ENCODE measurements around the gene POLR3B. TPM values are rescaled to one million over a fixed set of nuclear protein-coding genes. Genes with fewer than 3 reads are reported as not detected.

POLR3B gene
- total and polyA plus RNA-seq, 2 of the 8 experiments (the other 6 are each of a cell fraction or from before 2014, with no cell fraction given): 5.0 to 13.2 TPM

DNA sequence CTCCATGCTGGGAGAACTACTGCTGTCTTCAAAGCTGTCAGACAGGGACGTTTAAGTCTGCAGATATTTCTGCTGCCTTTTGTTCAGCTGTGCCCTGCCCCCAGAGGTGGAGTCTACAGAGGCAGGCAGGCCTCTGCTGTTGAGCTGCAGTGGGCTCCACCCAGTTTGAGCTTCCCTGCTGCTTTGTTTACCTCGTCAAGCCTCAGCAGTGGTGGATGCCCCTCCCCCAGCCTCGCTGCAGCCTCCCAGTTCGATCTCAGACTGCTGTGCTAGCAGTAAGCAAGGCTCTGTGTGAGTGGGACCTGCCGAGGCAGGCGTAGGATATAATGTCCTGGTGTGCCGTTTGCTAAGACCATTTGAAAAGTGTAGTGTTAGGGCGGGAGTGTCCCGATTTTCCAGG, 193.9 kb downstream of the POLR3B start:
- DNase-seq (ENCODE audit: low read depth in 1 of 2, low spot score in 2 of 2): no peak
- no peak overlapping the region for H3K4me3 ChIP-seq (ENCODE audit: extremely low read depth in 1 of 4, insufficient read depth in 2 of 4, low read depth in 3 of 4, low read length in 4 of 4)
- POLR2A ChIA-PET (ENCODE audit: partially characterized antibody): no interaction called here

More for the DNA sequence above, 193.9 kb downstream of the POLR3B start:
- H2AK5ac ChIP-seq (ENCODE audit: low read depth, low read length): no peak overlapping the region
- H3K9ac ChIP-seq (replicated peaks in 1 of 4; ENCODE audit: extremely low read depth in 1 of 4, low read depth in 3 of 4, low read length in 3 of 4): no peak overlapping the region
- no peaks in the 10 kb centered on the region for H3K23me2 ChIP-seq (ENCODE audit: low read depth, low read length)
- no peak for FAIRE-seq
- H3K4me1 ChIP-seq (replicated peaks in 1 of 4; ENCODE audit: control insufficient read depth in 3 of 4, insufficient read depth in 4 of 4, low read length in 3 of 4): no peaks in the 10 kb centered on the region
- H3K27me3 ChIP-seq (replicated peaks in 1 of 4; ENCODE audit: control insufficient read depth in 3 of 4, extremely low read depth in 1 of 4, insufficient read depth in 3 of 4, low read length in 3 of 4): no peaks in the 10 kb centered on the region
- H4K8ac ChIP-seq (ENCODE audit: extremely low read depth, insufficient read depth, low read length): no peak overlapping the region
- H3K9me3 ChIP-seq (ENCODE audit: insufficient read depth in 2 of 2, low read depth in 1 of 2, low read length in 1 of 2): peaks cover 16 to 20% of the 10 kb centered on the region in 2 experiments
- no peak overlapping the region for H3K27ac ChIP-seq (ENCODE audit: low read depth, low read length)
- no peaks in the 10 kb centered on the region for H3K79me1 ChIP-seq (ENCODE audit: low read depth, low read length)
- H2AFZ ChIP-seq (ENCODE audit: low read length): no peak overlapping the region
- no peaks in the 10 kb centered on the region for H4K20me1 ChIP-seq (replicated peaks in 1 of 2; ENCODE audit: control insufficient read depth in 1 of 2, insufficient read depth in 2 of 2, low read length in 2 of 2)
- no peak overlapping the region for H3K14ac ChIP-seq (ENCODE audit: insufficient read length)
- no peak overlapping the region for H2BK20ac ChIP-seq (ENCODE audit: low read length)
- no peak overlapping the region for H2BK12ac ChIP-seq (ENCODE audit: low read depth, low read length)
- H3K23ac ChIP-seq (ENCODE audit: insufficient read length): no peak overlapping the region
- H4K5ac ChIP-seq (ENCODE audit: insufficient read length, low read depth, low read length): no peak overlapping the region
- no peak overlapping the region for H2BK120ac ChIP-seq (replicated peaks; ENCODE audit: low read depth, low read length)
- no peak overlapping the region for H3K4me2 ChIP-seq (ENCODE audit: insufficient read depth in 1 of 2, low read depth in 2 of 2, low read length in 2 of 2)
- CTCF ChIA-PET (ENCODE audit: partially characterized antibody): interaction anchor here (0.5 to 0.6 kb wide), 2 partner anchors 166 to 1353 kb away, joined by 3 to 4 read pairs; no protein-coding TSS in a partner anchor
- H2BK15ac ChIP-seq (ENCODE audit: low read length): no peak overlapping the region
- H2BK5ac ChIP-seq (ENCODE audit: low read depth, low read length): no peak overlapping the region
- no peak overlapping the region for H3K18ac ChIP-seq (ENCODE audit: extremely low read depth, low read length)
- 83% methylated on average over 9 of the region's 9 CpGs; no CpG with 5 or more reads in 1 of the 2 experiments for WGBS, 2 experiments (ENCODE audit: extremely low coverage in 1 of 2, insufficient coverage in 1 of 2, insufficient read length in 1 of 2, insufficient replicate concordance in 2 of 2, low coverage in 1 of 2, low lambda C conversion rate in 2 of 2, missing lambda C conversion rate in 1 of 2)
- no peak overlapping the region for H3K56ac ChIP-seq (replicated peaks; ENCODE audit: insufficient read length, low read depth, low read length)
- no peak for TF ChIP-seq POLR2AphosphoS5 (IDR thresholded peaks at IDR 0.05; ENCODE audit: low read depth, low read length)
- no peak for TF ChIP-seq GABPA (IDR thresholded peaks at IDR 0.05; ENCODE audit: borderline replicate concordance, insufficient read depth, low read length)
- TF ChIP-seq, protein P1, sequence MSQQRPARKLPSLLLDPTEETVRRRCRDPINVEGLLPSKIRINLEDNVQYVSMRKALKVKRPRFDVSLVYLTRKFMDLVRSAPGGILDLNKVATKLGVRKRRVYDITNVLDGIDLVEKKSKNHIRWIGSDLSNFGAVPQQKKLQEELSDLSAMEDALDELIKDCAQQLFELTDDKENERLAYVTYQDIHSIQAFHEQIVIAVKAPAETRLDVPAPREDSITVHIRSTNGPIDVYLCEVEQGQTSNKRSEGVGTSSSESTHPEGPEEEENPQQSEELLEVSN (IDR thresholded peaks at IDR 0.05): no peak
- TF ChIP-seq CEBPB (IDR thresholded peaks at IDR 0.05; ENCODE audit: low read depth, low read length): no peak
- TF ChIP-seq, protein P2, sequence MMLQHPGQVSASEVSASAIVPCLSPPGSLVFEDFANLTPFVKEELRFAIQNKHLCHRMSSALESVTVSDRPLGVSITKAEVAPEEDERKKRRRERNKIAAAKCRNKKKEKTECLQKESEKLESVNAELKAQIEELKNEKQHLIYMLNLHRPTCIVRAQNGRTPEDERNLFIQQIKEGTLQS (IDR thresholded peaks at IDR 0.05; ENCODE audit: insufficient read depth, low read depth, low read length): no peak
- no peak for TF ChIP-seq CTBP2 (IDR thresholded peaks at IDR 0.05; ENCODE audit: borderline replicate concordance, insufficient read depth, insufficient read length, low read length)
- no peak for TF ChIP-seq SIRT6 (IDR thresholded peaks at IDR 0.05; ENCODE audit: low read length)
- no peak for TF ChIP-seq TAF1 (IDR thresholded peaks at IDR 0.05; ENCODE audit: low read depth, low read length)
- no peak for TF ChIP-seq BRCA1 (IDR thresholded peaks at IDR 0.05; ENCODE audit: low read depth, low read length)
- H3K79me2 ChIP-seq (ENCODE audit: control insufficient read depth in 1 of 2, insufficient read depth in 2 of 2, low read length in 2 of 2): no peaks in the 10 kb centered on the region
- no peak overlapping the region for H3K4ac ChIP-seq (replicated peaks; ENCODE audit: insufficient read length, low read depth, low read length)
- no peak overlapping the region for H4K91ac ChIP-seq (replicated peaks; ENCODE audit: insufficient read length, low read length)
- H3K36me3 ChIP-seq (ENCODE audit: control insufficient read depth in 2 of 4, insufficient read depth in 4 of 4, low read length in 3 of 4): no peaks in the 10 kb centered on the region

Measured in H1 (cell line).